ENCODE data around the gene INPP4A.

Gene INPP4A

GRCh38 chr2:98472961-98473746, 28.5 kb downstream of the INPP4A start:
- TF ChIP-seq CTCF (IDR thresholded peaks at IDR 0.05; ENCODE audit: insufficient read depth, low read length, missing control alignments), result no peak
- ChIA-PET CTCF (no interaction called here), POLR2A (no interaction called here)
- DNase-seq (ENCODE audit: low read depth, low spot score), result no peak
- H3K4me3 ChIP-seq (ENCODE audit: low read depth, low read length), result no peak overlapping the region

GRCh38 chr2:98473995-98474780, 29.5 kb downstream of the INPP4A start:
- no peak overlapping the region for H3K4me3 ChIP-seq (ENCODE audit: low read depth, low read length)
- CTCF ChIA-PET, result interaction anchor here (1.7 kb wide), 1 partner anchor 14 kb away, joined by 3 read pairs; no protein-coding TSS in a partner anchor

GRCh38 chr2:98474979-98475632, 30.4 kb downstream of the INPP4A start:
- POLR2A ChIA-PET, result no interaction called here
- no peak for DNase-seq (ENCODE audit: low read depth, low spot score)
- no peak overlapping the region for H3K4me3 ChIP-seq (ENCODE audit: low read depth, low read length)
- no peak for TF ChIP-seq CTCF (IDR thresholded peaks at IDR 0.05; ENCODE audit: insufficient read depth, low read length, missing control alignments)
- CTCF ChIA-PET, result interaction anchor here (1.7 kb wide), 1 partner anchor 13 kb away, joined by 3 read pairs; no protein-coding TSS in a partner anchor

More at GRCh38 chr2:98473995-98474780, 29.5 kb downstream of the INPP4A start:
- POLR2A ChIA-PET, result no interaction called here
- no peak for TF ChIP-seq CTCF (IDR thresholded peaks at IDR 0.05; ENCODE audit: insufficient read depth, low read length, missing control alignments)
- no peak for DNase-seq (ENCODE audit: low read depth, low spot score)

- no peak overlapping the region for H3K4me3 ChIP-seq (ENCODE audit: low read depth, low read length)
- CTCF ChIA-PET, result interaction anchor here (1.1 kb wide), 1 partner anchor 10 kb away, joined by 3 read pairs; no protein-coding TSS in a partner anchor
- no peak for TF ChIP-seq CTCF (IDR thresholded peaks at IDR 0.05; ENCODE audit: insufficient read depth, low read length, missing control alignments)
- no peak for DNase-seq (ENCODE audit: low read depth, low spot score)
- POLR2A ChIA-PET, result no interaction called here
Observed at GRCh38 chr2:98476192-98476868, 31.7 kb downstream of the INPP4A start.

GRCh38 chr2:98477036-98477435, 32.4 kb downstream of the INPP4A start:
- no peak for DNase-seq (ENCODE audit: low read depth, low spot score)
- H3K4me3 ChIP-seq (ENCODE audit: low read depth, low read length), result no peak overlapping the region
- no peak for TF ChIP-seq CTCF (IDR thresholded peaks at IDR 0.05; ENCODE audit: insufficient read depth, low read length, missing control alignments)
- CTCF ChIA-PET, result no interaction called here
- POLR2A ChIA-PET, result no interaction called here
